GM21390 (cell line): ENCODE data around the gene WDR38.
"Not testable (repeated sequence)": the region's sequence is repeated elsewhere in the genome, so short reads cannot be mapped to it uniquely, and the experiment has no call there.

Source experiments
- ATAC-seq: cut with Tn5 transposase; IDR thresholded peaks from one replicate; pipeline ENCODE4 v1.9.1; 2021; ENCODE audit not compliant: unreplicated experiment

Gene WDR38

GRCh38 chr9:124831642-124832364 lies 21.5 kb upstream of the WDR38 start:
- no peak for ATAC-seq

- no peak for ATAC-seq
These were observed 18.7 kb upstream of the WDR38 start for GRCh38 chr9:124834591-124834990.

GRCh38 chr9:124835026-124835557 lies 18.2 kb upstream of the WDR38 start:
- ATAC-seq, result no peak

GRCh38 chr9:124838132-124838531 lies 15.1 kb upstream of the WDR38 start:
- ATAC-seq, result not testable (repeated sequence)

- ATAC-seq, result not testable (repeated sequence)
These were observed 14.5 kb upstream of the WDR38 start for GRCh38 chr9:124838567-124839275.

GRCh38 chr9:124839612-124840299 lies 13.5 kb upstream of the WDR38 start:
- no peak for ATAC-seq

- no peak for ATAC-seq
These were observed 12.9 kb upstream of the WDR38 start for GRCh38 chr9:124840300-124840833.

- ATAC-seq, result no peak
These were observed 12.0 kb upstream of the WDR38 start for GRCh38 chr9:124841075-124841821.

GRCh38 chr9:124843456-124844034 lies 9.7 kb upstream of the WDR38 start:
- ATAC-seq, result no peak

GRCh38 chr9:124844291-124844690 lies 9.0 kb upstream of the WDR38 start:
- ATAC-seq, result no peak

- ATAC-seq, result not testable (repeated sequence)
These were observed 6.8 kb upstream of the WDR38 start for GRCh38 chr9:124846467-124846866.

- ATAC-seq, result no peak
These were observed 6.3 kb upstream of the WDR38 start for GRCh38 chr9:124846969-124847368.

GRCh38 chr9:124849801-124850200 lies 3.5 kb upstream of the WDR38 start:
- no peak for ATAC-seq

- no peak for ATAC-seq
These were observed 985 bp upstream of the WDR38 start for GRCh38 chr9:124852121-124852828.

GRCh38 chr9:124853605-124854143 lies 414 bp downstream of the WDR38 start:
- no peak for ATAC-seq

- ATAC-seq, result no peak
These were observed 901 bp downstream of the WDR38 start for GRCh38 chr9:124854161-124854560.

GRCh38 chr9:124854822-124855221 lies 1.6 kb downstream of the WDR38 start:
- no peak for ATAC-seq

- no peak for ATAC-seq
These were observed 2.3 kb downstream of the WDR38 start for GRCh38 chr9:124855566-124855943.

GRCh38 chr9:124855944-124856765 lies 2.9 kb downstream of the WDR38 start:
- ATAC-seq, result no peak
